ENCODE results near the gene RHOG.

DNA sequence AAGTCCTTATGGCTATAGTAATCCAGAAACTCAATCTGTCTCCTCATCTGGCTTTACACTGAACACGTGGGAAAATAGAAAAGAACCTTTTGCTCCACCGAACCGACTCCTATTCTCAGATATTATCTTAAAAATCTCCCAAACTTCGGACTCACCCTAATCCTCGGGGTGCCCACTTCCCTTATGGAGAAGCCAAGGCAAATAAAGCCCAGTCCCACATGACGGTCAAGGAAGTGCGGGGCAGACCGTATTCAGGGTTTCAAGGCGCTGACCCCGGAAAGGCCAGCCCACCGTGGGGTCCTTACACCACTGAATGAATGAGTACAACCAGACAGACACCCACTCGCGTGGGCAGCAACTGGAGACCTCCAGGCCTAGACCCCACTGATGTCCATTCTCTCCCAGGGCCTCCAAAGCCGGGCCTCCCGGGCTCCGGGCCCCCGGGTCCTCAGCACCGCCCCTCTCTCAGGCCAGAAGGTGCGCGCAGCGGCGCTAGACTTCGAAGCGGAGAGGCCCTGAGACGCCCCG is 43.9 kb downstream of the RHOG start:
- TF ChIP-seq, protein P1, sequence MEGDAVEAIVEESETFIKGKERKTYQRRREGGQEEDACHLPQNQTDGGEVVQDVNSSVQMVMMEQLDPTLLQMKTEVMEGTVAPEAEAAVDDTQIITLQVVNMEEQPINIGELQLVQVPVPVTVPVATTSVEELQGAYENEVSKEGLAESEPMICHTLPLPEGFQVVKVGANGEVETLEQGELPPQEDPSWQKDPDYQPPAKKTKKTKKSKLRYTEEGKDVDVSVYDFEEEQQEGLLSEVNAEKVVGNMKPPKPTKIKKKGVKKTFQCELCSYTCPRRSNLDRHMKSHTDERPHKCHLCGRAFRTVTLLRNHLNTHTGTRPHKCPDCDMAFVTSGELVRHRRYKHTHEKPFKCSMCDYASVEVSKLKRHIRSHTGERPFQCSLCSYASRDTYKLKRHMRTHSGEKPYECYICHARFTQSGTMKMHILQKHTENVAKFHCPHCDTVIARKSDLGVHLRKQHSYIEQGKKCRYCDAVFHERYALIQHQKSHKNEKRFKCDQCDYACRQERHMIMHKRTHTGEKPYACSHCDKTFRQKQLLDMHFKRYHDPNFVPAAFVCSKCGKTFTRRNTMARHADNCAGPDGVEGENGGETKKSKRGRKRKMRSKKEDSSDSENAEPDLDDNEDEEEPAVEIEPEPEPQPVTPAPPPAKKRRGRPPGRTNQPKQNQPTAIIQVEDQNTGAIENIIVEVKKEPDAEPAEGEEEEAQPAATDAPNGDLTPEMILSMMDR (IDR thresholded peaks at IDR 0.05; ENCODE audit: low read length) = no peak
- TF ChIP-seq EZH2 (optimal IDR thresholded peaks at IDR 0.05; ENCODE audit: low read depth, low read length) = no peak
- no peak for TF ChIP-seq EZH2phosphoT487 (IDR thresholded peaks at IDR 0.05; ENCODE audit: low read length)

Measured in MM.1S (cell line).